ENCODE data around the gene LACC1. TPM values are rescaled to one million over a fixed set of nuclear protein-coding genes. Genes with fewer than 3 reads are reported as not detected.

The LACC1 gene
- polyA plus RNA-seq, 1 experiment: 11.7 TPM

DNA sequence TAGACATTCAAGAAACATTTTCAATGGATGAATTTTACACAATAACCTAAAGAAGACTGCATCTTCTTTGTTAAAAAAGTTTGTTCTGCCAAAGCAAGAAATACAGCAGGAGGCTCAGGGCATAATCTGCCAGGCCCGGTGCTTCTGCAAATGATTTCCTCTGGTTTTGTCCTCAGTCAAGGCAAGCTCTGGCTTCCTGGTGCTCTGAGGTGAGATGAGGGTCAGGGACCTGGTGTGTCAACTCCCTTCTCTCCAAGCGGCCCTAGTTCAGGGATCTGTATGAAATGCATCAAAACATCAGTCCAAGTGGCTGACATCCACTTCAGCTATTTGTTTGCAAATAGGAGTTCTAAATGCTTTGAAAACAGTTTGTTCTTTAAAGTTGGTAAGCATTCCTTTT lies 31.6 kb downstream of the LACC1 start:
- ChIA-PET CTCF (interaction anchor here (1.1 to 1.9 kb wide), 2 partner anchors 137 to 526 kb away, joined by 3 to 8 read pairs; no protein-coding TSS in a partner anchor), POLR2A (interaction anchor here (1.3 kb wide), 1 partner anchor 525 kb away, joined by 4 read pairs; no protein-coding TSS in a partner anchor)
- H3K4me3 ChIP-seq (ENCODE audit: low read depth, low read length): no peak overlapping the region

DNA sequence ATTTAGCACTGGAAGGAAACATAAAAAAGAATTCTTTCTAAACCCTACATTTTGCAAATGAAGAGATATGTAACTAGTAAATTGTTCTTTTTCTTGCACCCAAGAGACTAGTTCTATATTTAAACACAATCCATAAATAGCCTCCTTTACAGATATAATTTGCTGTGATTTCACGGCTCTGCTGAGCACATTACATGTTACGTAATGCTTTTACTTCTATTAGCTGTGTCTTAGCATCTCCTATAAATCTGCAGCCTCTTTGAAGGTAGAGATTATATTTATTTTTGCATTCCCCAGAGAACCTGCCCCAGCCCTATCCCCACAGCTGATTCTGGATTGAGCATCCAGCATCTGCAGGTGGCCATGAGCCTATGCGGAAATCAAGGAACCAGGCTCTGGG lies 32.2 kb downstream of the LACC1 start:
- Histone ChIP-seq H3K4me3 (ENCODE audit: low read depth, low read length) (no peak overlapping the region), H3K27ac (ENCODE audit: low read depth, low read length) (no peak overlapping the region), H3K9me3 (ENCODE audit: control insufficient read depth, insufficient read depth, low read length) (no peaks in the 10 kb centered on the region), H3K27me3 (ENCODE audit: control insufficient read depth, insufficient read depth, low read length) (no peaks in the 10 kb centered on the region)
- DNase-seq (ENCODE audit: low read depth, low spot score): no peak
- CTCF ChIA-PET: interaction anchor here (1.1 to 1.9 kb wide), 2 partner anchors 136 to 525 kb away, joined by 3 to 8 read pairs; no protein-coding TSS in a partner anchor
- POLR2A ChIA-PET: interaction anchor here (1.3 kb wide), 1 partner anchor 525 kb away, joined by 4 read pairs; no protein-coding TSS in a partner anchor
- TF ChIP-seq, protein P1, sequence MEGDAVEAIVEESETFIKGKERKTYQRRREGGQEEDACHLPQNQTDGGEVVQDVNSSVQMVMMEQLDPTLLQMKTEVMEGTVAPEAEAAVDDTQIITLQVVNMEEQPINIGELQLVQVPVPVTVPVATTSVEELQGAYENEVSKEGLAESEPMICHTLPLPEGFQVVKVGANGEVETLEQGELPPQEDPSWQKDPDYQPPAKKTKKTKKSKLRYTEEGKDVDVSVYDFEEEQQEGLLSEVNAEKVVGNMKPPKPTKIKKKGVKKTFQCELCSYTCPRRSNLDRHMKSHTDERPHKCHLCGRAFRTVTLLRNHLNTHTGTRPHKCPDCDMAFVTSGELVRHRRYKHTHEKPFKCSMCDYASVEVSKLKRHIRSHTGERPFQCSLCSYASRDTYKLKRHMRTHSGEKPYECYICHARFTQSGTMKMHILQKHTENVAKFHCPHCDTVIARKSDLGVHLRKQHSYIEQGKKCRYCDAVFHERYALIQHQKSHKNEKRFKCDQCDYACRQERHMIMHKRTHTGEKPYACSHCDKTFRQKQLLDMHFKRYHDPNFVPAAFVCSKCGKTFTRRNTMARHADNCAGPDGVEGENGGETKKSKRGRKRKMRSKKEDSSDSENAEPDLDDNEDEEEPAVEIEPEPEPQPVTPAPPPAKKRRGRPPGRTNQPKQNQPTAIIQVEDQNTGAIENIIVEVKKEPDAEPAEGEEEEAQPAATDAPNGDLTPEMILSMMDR (IDR thresholded peaks at IDR 0.05; ENCODE audit: low read depth, low read length): no peak

More for the DNA sequence above, 31.6 kb downstream of the LACC1 start:
- H3K9me3 ChIP-seq (ENCODE audit: control insufficient read depth, insufficient read depth, low read length): no peaks in the 10 kb centered on the region
- DNase-seq (ENCODE audit: low read depth, low spot score): no peak
- no peak overlapping the region for H3K27ac ChIP-seq (ENCODE audit: low read depth, low read length)
- H3K27me3 ChIP-seq (ENCODE audit: control insufficient read depth, insufficient read depth, low read length): no peaks in the 10 kb centered on the region
- TF ChIP-seq, protein P1 (IDR thresholded peaks at IDR 0.05; ENCODE audit: low read depth, low read length): no peak

DNA sequence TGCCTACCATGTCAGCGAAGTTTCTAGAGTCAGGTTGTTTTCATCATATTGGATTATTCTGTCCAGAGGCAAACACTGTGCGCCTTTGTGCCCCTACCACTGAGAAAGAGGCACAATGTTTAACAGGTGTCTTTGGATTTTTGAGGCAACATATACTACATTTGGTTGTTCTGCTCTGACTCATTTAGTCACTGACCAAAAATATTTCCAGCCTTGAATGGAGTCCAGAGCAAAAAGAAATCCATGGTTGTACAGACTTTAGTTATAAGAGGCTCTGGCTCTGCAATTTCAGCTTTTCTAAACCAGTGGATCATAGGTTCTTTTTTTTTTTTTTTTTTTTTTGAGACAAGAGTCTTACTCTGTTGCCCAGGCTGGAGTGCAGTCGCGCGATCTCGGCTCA lies 35.7 kb downstream of the LACC1 start:
- Histone ChIP-seq H3K27me3 (ENCODE audit: control insufficient read depth, insufficient read depth, low read length) (no peaks in the 10 kb centered on the region), H3K9me3 (ENCODE audit: control insufficient read depth, insufficient read depth, low read length) (no peaks in the 10 kb centered on the region), H3K4me3 (ENCODE audit: low read depth, low read length) (no peak overlapping the region), H3K27ac (ENCODE audit: low read depth, low read length) (no peak overlapping the region)
- CTCF ChIA-PET: interaction anchor here (0.7 to 1.0 kb wide), 2 partner anchors 9 to 33 kb away, joined by 4 to 5 read pairs; no protein-coding TSS in a partner anchor
- TF ChIP-seq, protein P1 (IDR thresholded peaks at IDR 0.05; ENCODE audit: low read depth, low read length): no peak
- POLR2A ChIA-PET: interaction anchor here (1.1 kb wide), 1 partner anchor 15 kb away, joined by 4 read pairs; no protein-coding TSS in a partner anchor
- no peak for DNase-seq (ENCODE audit: low read depth, low spot score)

DNA sequence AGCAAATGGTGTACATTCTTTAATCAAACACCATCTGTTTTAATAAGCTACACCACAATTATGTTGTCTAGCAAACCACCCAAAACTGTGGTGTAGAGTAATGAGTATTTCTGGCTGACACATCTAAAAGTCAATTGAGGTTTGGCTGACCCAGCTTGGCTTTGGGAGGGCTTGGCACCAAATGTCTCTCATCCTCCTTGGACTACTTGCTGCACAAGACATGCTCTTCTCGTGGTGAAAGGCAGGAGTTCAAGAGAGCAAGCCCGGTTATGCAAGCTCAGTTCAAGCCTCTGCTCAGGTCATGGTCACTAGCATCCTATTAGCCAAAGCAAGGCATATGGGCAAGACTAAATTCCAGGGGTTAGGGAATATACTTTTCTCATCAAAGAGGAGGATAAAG lies 37.1 kb downstream of the LACC1 start:
- no peaks in the 10 kb centered on the region for H3K9me3 ChIP-seq (ENCODE audit: control insufficient read depth, insufficient read depth, low read length)
- POLR2A ChIA-PET: no interaction called here
- H3K4me3 ChIP-seq (ENCODE audit: low read depth, low read length): no peak overlapping the region
- H3K27me3 ChIP-seq (ENCODE audit: control insufficient read depth, insufficient read depth, low read length): no peaks in the 10 kb centered on the region
- TF ChIP-seq, protein P1 (IDR thresholded peaks at IDR 0.05; ENCODE audit: low read depth, low read length): no peak
- no peak overlapping the region for H3K27ac ChIP-seq (ENCODE audit: low read depth, low read length)
- no peak for DNase-seq (ENCODE audit: low read depth, low spot score)
- CTCF ChIA-PET: no interaction called here

DNA sequence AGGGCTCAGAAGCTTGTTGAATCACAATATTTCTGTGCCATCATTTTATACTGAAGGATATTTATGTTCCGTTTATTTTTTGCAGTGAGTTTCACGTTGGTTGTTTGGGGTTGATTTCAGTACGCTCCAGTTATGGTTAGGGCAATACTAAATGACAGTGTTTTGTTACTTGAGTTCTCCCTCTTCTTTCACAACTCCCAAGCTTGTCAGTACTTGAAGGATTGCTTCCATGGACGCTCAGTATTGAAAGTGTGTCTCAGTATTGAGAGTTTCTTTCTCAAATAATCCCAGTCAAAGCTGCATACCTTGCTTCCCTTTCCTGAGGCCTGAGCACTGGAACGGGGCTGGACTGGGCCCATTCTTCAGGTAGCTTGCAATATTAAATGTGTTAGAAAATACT lies 38.9 kb downstream of the LACC1 start:
- H3K27me3 ChIP-seq (ENCODE audit: control insufficient read depth, insufficient read depth, low read length): no peaks in the 10 kb centered on the region
- POLR2A ChIA-PET: interaction anchor here (1.1 kb wide), 1 partner anchor 518 kb away, joined by 3 read pairs; no protein-coding TSS in a partner anchor
- TF ChIP-seq, protein P1 (IDR thresholded peaks at IDR 0.05; ENCODE audit: low read depth, low read length): no peak
- DNase-seq (ENCODE audit: low read depth, low spot score): no peak
- no peak overlapping the region for H3K4me3 ChIP-seq (ENCODE audit: low read depth, low read length)
- CTCF ChIA-PET: interaction anchor here (1.0 kb wide), 1 partner anchor 10 kb away, joined by 5 read pairs; no protein-coding TSS in a partner anchor
- H3K9me3 ChIP-seq (ENCODE audit: control insufficient read depth, insufficient read depth, low read length): no peaks in the 10 kb centered on the region
- no peak overlapping the region for H3K27ac ChIP-seq (ENCODE audit: low read depth, low read length)
